Duodenal mucosa (tissue), 2 donors: ENCODE data around the gene DLG2.

ENCODE experiments used
- H3K27ac ChIP-seq: one replicate; pipeline ENCODE4 v1.7.0; 2013; ENCODE audit warnings: low read depth, low read length
- H3K27me3 ChIP-seq, 2 donors: one replicate each; pipeline ENCODE4 v1.7.0; 2013; ENCODE audit warnings: low read length in 2 of 2, control low read depth in 1 of 2; ENCODE audit not compliant: insufficient read depth in 2 of 2, control insufficient read depth in 1 of 2
- H3K36me3 ChIP-seq, 2 donors: one replicate each; pipeline ENCODE4 v1.7.0; 2013; ENCODE audit warnings: low read length in 2 of 2, control low read depth in 1 of 2; ENCODE audit not compliant: insufficient read depth in 2 of 2, control insufficient read depth in 1 of 2
- H3K4me1 ChIP-seq, 2 donors: one replicate each; pipeline ENCODE4 v1.7.0; 2013; ENCODE audit warnings: low read length in 2 of 2, control low read depth in 1 of 2; ENCODE audit not compliant: insufficient read depth in 2 of 2, control insufficient read depth in 1 of 2
- H3K4me3 ChIP-seq, 2 donors: one replicate each; pipeline ENCODE4 v1.7.0; 2013; ENCODE audit warnings: low read length in 2 of 2, low read depth in 1 of 2
- H3K9ac ChIP-seq, 2 donors: one replicate each; pipeline ENCODE4 v1.7.0; 2013; ENCODE audit warnings: low read length in 2 of 2, low read depth in 1 of 2
- H3K9me3 ChIP-seq, 2 donors: one replicate each; pipeline ENCODE4 v1.7.0; 2013; ENCODE audit warnings: low read length in 2 of 2, control low read depth in 1 of 2; ENCODE audit not compliant: control insufficient read depth in 1 of 2

The DLG2 gene

DNA sequence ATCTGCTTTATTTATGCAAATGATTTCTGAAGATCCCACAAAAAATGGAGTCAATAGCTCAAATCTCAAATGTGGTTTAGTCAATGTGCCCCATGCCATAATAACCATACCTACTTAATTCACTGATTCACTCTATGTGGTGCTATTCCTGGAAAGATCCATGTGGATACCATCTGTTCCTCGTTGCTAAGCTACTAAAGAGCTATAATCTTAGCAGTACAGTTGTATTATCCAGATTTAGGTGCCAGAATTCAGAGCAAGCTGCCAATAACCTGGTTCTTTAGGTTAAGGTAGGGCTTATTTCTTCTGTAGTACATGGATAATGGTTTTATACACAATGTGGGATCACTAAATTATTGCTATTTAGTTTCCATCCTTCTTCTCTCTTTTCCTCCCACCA is 1366.3 kb downstream of the DLG2 start:
- Histone ChIP-seq H3K9ac (no peak overlapping the region), H3K9me3 (no peaks in the 10 kb centered on the region), H3K27ac (no peak overlapping the region), H3K4me1 (no peaks in the 10 kb centered on the region), H3K36me3 (no peaks in the 10 kb centered on the region), H3K4me3 (no peak overlapping the region), H3K27me3 (no peaks in the 10 kb centered on the region)

DNA sequence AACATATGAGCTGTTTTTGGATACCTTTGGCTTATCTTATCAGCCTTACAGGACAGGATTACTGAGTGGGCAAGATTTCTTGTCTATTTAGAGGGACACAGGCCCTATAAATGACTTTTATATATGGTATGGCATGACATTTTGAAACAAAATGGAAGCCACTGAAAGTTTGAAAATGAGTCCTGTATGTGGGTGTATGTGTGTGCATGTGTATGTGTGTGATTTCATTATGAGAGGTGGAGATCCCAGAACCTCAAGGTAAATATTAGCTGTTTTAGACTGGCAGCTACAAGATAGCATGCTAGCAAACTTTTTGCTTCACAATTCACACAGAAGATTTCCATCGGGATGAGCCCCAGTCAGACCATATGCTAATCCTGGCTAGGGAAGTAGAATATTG is 1370.5 kb downstream of the DLG2 start:
- H3K27me3 ChIP-seq: no peaks in the 10 kb centered on the region
- no peak overlapping the region for H3K4me3 ChIP-seq
- no peak overlapping the region for H3K27ac ChIP-seq
- H3K36me3 ChIP-seq: no peaks in the 10 kb centered on the region
- no peaks in the 10 kb centered on the region for H3K9me3 ChIP-seq
- H3K9ac ChIP-seq: no peak overlapping the region
- H3K4me1 ChIP-seq: no peaks in the 10 kb centered on the region

DNA sequence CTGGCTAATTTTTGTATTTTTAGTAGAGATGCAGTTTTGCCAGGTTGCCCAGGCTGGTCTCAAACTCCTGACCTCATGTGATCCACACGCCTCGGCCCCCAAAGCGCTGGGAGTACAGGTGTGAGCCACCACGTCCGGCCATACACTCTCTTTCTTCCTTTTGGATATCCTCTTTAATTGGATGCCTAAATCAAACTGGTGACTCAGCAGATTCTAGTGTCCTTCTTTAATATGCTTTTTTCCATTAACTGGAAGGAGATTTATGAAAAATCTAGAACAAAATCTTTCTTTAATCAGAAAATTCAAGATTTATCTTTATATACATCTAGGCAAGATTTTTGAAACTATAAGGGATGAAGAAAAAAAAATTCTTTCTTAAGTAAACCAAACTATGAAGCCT is 1371.7 kb downstream of the DLG2 start:
- Histone ChIP-seq H3K36me3 (no peaks in the 10 kb centered on the region), H3K9me3 (no peaks in the 10 kb centered on the region), H3K27ac (no peak overlapping the region), H3K4me1 (no peaks in the 10 kb centered on the region), H3K4me3 (no peak overlapping the region), H3K27me3 (no peaks in the 10 kb centered on the region), H3K9ac (no peak overlapping the region)

DNA sequence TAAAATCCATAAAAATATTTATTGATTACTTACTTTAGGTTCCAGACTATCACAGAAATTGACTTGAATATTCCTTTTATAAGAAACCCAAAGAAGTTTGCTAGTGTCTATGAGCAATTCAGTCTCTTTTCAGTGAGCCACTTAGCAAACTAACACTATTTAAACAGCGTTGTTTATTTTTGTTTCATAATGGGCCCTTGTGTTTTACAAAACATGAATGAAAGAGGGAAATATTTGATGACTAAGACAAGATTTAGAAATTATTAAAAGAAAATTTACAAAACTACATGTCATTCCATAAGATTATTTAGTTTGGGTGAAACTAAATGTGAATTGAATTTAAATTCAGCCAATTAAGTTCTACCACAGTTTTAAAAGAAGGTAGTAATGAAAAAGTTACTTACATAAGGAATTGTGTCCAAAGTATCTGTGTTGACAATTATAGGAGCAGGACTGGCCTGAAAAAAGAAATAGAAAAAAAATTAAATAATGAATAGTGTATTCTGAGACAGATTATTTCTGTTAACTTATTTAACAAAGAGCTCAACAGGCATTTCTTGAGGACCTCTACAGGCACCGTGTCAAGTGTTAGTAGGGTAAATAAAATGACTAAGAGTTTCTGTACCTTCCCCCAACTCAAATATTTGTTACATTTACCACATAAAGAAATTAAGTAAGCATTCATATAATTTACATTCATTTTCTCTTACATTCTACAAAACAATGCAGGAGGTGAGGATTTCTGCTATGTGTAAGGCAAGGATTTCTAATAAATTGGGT is 1376.1 kb downstream of the DLG2 start:
- Histone ChIP-seq H3K4me3 (no peak overlapping the region), H3K9ac (no peak overlapping the region), H3K4me1 (no peaks in the 10 kb centered on the region), H3K9me3 (no peaks in the 10 kb centered on the region), H3K36me3 (no peaks in the 10 kb centered on the region), H3K27ac (no peak overlapping the region), H3K27me3 (no peaks in the 10 kb centered on the region)

DNA sequence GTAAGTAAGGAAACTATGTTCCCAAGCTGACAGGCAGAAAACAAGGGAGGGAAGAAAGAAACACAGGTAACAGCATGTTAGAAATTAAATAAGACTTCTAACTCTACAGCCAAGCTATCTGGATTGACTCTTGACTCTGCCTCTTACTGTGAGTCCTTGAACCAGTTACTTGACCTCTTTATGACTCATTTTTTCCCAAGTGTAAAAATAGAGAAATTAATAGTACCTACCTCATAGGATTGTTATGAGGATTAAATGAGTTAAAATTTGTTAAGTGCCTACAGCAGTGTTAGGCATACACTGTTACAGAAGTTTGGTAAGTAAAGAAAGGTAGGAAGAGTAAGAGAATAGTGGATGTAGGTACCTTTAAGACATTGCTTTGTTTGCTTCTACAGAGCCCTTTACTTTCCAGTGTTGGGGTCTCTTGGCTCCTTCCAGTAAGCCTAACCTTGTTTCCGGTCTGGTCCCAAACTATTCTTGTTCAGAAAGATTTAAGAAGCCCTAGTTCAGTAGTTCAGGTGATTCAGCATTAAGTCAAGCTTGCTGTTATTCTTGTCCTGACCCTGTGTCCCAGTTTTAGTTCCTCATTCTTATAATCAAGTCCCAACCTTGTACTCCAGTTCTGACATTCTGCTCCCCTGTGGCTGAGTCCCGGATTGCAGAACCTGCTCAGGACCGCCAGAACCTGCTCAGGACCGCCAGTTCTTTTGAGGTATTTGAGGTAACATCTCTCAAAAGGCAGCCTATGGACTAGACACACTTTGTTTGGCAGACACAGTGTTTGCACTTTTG is 1377.6 kb downstream of the DLG2 start:
- Histone ChIP-seq H3K9me3 (peaks cover 0 to 3% of the 10 kb centered on the region in 2 donors), H3K4me1 (no peaks in the 10 kb centered on the region), H3K4me3 (no peak overlapping the region), H3K36me3 (no peaks in the 10 kb centered on the region), H3K27ac (no peak overlapping the region), H3K9ac (no peak overlapping the region), H3K27me3 (no peaks in the 10 kb centered on the region)

DNA sequence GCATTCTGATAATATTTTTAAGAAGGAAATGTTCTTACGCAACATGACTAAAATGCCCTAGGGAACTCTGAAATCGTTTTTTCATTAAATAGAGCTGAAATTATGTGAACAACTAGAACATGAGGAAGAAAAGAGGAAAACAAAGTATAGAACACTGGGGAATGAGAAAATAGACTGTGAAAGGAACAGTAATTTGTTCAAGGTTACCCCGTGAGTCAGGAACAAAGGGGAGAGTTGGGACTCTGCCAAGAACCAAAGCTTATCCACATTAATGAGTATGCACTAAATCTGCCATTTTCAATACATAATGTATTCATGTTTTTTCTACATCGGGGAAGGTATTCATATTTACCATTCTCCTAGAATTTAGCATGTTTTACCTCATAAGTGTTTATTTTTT is 1379.2 kb downstream of the DLG2 start:
- Histone ChIP-seq H3K27me3 (no peaks in the 10 kb centered on the region), H3K9me3 (peaks cover 0 to 3% of the 10 kb centered on the region in 2 donors), H3K4me1 (no peaks in the 10 kb centered on the region), H3K9ac (no peak overlapping the region), H3K36me3 (no peaks in the 10 kb centered on the region), H3K4me3 (no peak overlapping the region), H3K27ac (no peak overlapping the region)

DNA sequence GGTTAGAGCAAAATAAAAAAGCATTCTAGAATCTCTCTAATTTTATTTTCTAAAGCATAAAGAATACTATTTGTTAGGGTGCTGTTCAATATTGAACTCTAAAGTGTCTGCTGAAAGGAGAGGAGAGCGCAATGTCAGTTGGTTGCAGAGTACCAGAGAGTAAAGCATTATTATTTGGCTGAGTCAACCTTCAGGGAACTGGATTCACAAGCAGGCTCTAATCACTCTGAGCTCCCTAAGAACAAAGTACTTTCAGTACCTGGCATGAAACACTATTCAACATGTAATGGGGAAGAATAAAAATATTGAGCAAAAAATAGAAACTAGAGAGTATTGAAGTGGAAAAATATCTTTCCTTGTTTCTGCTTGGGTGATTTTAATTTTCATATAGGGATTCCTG is 1380.0 kb downstream of the DLG2 start:
- no peaks in the 10 kb centered on the region for H3K36me3 ChIP-seq
- no peak overlapping the region for H3K9ac ChIP-seq
- H3K27me3 ChIP-seq: no peaks in the 10 kb centered on the region
- H3K4me3 ChIP-seq: no peak overlapping the region
- no peaks in the 10 kb centered on the region for H3K4me1 ChIP-seq
- H3K9me3 ChIP-seq: peaks cover 0 to 3% of the 10 kb centered on the region in 2 donors
- H3K27ac ChIP-seq: no peak overlapping the region

DNA sequence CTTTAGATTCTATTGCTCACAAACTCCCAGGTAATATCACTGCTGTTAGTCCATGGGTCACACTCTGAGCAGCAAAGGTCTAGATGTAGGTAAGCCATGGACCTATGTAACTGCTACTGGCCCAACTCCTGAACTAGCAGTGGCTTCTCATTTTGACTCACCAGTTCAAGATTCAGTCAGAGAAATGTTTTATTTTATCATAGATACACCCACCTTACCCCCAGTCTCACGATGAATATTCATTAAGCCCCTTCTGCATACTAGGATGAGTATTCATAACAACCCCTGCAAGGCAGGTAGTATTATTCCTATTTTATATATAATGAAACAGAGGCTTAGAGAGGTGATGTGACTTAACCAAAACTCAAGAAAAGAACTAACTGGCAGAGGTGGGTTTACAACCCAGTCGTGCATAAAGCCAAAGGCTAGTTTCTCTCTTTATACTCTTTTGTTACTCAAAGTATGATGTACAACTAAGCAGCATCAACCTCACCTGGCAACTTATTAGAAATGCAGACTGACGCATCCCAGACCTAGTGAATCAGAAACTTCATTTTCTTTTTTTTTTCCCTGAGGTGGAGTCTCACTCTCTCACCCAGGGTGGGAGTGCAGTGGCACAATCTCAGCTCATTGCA is 1383.4 kb downstream of the DLG2 start:
- Histone ChIP-seq H3K9ac (no peak overlapping the region), H3K27ac (no peak overlapping the region), H3K27me3 (no peaks in the 10 kb centered on the region), H3K4me3 (no peak overlapping the region), H3K36me3 (no peaks in the 10 kb centered on the region), H3K9me3 (peaks cover 0 to 3% of the 10 kb centered on the region in 2 donors), H3K4me1 (no peaks in the 10 kb centered on the region)

DNA sequence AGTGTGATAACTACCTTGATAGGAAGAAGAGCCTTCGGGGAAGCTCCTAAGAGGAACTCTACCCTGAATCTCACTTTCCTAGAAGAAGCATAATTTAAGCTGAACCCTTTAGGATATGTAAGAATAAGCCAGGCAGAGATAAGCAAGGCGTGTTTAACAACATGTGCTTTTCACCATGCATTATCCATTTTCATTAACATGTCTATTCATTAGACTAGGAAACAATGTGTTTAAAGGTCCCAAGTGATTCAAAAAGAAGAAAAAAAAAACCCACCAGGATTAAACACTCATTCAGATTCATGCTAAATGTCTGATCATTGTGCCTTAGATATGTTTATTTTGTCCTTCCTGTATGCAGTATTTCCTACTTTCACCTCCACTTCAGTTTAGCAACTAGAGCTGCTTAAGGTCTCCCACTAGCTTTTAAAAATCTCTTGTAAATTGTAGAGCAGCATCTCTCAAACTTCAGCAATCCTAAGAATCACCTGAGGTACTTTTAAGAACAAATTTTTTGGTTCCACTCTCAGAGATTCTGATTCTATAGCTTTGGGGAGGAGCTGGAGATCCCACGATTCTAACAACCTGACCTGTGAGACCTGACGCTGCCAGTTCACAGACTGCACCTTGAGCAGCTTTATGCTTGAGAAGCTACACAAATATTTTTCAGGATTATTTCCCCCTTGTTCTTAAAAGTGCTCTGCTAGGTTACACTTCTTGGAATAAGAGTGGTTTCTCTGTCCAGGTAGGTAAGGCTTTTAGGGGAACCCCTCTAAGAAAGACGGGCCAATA is 1385.6 kb downstream of the DLG2 start:
- no peaks in the 10 kb centered on the region for H3K4me1 ChIP-seq
- H3K36me3 ChIP-seq: no peaks in the 10 kb centered on the region
- H3K9ac ChIP-seq: no peak overlapping the region
- peaks cover 0 to 3% of the 10 kb centered on the region in 2 donors for H3K9me3 ChIP-seq
- no peaks in the 10 kb centered on the region for H3K27me3 ChIP-seq
- no peak overlapping the region for H3K27ac ChIP-seq
- no peak overlapping the region for H3K4me3 ChIP-seq
